CD4-positive, alpha-beta T cell treated with Interleukin-6 for 4 hours (primary cell): ENCODE results near the gene TK1.

Experiments
- DNase-seq: peaks from one replicate; pipeline ENCODE4 v3.0.0-alpha.2; 2020; ENCODE audit warnings: mixed read lengths

The TK1 gene

DNA sequence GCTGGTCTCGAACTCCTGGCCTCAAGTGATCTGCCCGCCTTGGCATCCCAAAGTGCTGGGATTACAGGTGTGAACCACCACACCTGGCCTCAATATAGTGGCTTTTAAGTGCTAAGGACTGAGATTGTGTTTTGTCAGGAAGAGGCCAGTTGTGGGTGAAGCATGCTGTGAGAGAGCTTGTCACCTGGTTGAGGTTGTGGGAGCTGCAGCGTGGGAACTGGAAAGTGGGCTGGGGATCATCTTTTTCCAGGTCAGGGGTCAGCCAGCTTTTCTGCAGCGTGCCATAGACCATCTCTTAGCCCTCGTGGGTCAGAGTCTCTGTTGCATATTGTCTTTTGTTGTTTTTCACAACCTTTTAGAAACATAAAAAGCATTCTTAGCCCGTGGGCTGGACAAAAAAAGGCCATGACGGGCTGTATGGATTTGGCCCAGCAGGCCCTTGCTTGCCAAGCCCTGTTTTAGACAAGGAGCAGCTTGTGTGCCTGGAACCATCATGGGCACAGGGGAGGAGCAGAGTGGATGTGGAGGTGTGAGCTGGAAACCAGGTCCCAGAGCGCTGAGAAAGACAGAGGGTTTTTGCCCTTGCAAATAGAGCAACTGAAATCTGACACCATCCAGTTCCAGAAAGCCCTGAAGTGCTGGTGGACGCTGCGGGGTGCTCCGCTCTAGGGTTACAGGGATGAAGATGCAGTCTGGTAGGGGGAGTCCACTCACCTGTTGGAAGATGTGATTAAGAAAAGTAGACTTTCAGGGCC lies 32.7 kb upstream of the TK1 start:
- DNase-seq: no peak

GRCh38 chr17:78214706-78215061 lies 27.8 kb upstream of the TK1 start:
- no peak for DNase-seq

DNA sequence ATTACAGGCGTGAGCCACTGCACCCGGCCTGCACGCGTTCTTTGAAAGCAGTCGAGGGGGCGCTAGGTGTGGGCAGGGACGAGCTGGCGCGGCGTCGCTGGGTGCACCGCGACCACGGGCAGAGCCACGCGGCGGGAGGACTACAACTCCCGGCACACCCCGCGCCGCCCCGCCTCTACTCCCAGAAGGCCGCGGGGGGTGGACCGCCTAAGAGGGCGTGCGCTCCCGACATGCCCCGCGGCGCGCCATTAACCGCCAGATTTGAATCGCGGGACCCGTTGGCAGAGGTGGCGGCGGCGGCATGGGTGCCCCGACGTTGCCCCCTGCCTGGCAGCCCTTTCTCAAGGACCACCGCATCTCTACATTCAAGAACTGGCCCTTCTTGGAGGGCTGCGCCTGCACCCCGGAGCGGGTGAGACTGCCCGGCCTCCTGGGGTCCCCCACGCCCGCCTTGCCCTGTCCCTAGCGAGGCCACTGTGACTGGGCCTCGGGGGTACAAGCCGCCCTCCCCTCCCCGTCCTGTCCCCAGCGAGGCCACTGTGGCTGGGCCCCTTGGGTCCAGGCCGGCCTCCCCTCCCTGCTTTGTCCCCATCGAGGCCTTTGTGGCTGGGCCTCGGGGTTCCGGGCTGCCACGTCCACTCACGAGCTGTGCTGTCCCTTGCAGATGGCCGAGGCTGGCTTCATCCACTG lies 27.3 kb upstream of the TK1 start, which contains the start of gene BIRC5:
TSS of gene BIRC5 (plus strand) at position 238 of the 690 bp plus-strand sequence. CDS start at position 302, 64 bp downstream.
- peak; percentile 92 for DNase-seq

DNA sequence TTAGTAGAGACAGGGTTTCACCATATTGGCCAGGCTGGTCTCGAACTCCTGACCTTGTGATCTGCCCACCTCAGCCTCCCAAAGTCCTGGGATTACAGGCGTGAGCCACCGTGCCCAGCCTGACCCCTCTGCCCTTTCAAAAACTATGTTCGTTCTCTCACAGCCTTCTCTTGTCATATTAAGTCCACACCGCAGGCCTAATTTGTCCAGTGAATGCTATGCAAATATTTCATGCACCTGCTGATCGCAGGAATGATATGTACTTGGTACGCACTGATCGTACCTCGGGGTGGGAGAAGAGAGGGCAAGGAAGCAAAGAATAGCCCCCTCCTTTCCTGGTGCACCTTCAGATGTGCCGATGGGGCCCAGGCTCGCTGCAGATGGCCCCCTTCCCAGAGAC lies 24.2 kb upstream of the TK1 start:
- no peak for DNase-seq

GRCh38 chr17:78210111-78210510 lies 23.3 kb upstream of the TK1 start:
- no peak for DNase-seq

- no peak for DNase-seq
These were observed 21.6 kb upstream of the TK1 start for GRCh38 chr17:78208486-78208885.

- DNase-seq: no peak
These were observed 19.4 kb upstream of the TK1 start for GRCh38 chr17:78206298-78206697.

DNA sequence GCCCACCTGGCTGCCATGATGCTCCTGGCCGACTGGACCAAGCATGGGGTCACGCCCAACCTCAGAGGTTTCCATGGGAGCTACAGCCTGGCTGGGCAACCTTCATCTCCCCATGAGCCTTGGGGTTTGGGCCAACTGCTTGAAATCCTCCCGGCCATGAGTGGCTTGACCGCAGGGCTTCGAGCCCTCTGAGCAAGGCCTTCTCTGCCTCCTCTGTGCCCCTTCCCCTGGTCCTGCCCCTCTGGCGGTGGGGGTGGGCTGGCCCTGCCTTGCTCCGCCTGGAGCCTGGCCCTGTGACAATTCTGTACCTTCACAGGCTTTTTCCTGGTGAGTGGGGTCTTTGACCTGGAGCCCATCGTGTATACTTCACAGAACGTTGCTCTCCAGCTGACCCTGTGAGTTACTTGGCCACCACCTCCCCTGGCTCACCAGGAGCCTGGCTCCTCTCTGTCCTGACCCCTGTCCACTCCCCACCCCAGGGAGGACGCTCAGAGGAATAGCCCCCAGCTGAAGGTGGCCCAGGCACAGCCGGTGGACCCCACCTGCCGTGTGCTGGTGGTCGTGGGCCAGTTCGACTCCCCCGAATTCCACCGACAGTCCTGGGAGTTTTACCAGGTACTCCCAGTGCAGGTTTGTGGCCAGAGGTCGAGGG lies 18.4 kb upstream of the TK1 start:
- DNase-seq: no peak

- DNase-seq: no peak
These were observed 17.7 kb upstream of the TK1 start for GRCh38 chr17:78204387-78205123.

GRCh38 chr17:78202666-78203065 lies 15.8 kb upstream of the TK1 start:
- no peak for DNase-seq

DNA sequence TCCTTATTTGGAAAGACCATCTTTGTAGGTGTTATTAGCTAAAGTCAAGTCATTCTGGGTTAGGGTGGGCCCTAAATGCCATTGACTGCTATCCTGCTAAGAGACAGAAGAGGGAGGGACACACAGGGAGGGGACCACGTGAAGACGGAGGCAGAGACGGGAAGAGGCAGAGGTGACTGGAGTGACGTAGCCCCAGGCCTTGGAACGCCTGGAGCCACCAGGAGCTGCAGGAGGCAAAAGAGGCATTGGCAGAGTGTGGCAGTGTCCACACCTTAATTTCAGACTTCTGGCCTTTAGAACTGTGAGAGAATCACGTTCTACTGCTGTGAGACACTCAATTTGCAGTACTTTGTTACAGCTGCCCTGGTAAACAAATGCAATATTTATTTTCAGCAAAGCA lies 13.6 kb upstream of the TK1 start:
- DNase-seq: no peak

GRCh38 chr17:78197147-78197832 lies 10.4 kb upstream of the TK1 start:
- DNase-seq: no peak

- DNase-seq: no peak
These were observed 9.9 kb upstream of the TK1 start for GRCh38 chr17:78196716-78197115.

GRCh38 chr17:78185981-78186691 lies 716 bp downstream of the TK1 start:
- no peak for DNase-seq

DNA sequence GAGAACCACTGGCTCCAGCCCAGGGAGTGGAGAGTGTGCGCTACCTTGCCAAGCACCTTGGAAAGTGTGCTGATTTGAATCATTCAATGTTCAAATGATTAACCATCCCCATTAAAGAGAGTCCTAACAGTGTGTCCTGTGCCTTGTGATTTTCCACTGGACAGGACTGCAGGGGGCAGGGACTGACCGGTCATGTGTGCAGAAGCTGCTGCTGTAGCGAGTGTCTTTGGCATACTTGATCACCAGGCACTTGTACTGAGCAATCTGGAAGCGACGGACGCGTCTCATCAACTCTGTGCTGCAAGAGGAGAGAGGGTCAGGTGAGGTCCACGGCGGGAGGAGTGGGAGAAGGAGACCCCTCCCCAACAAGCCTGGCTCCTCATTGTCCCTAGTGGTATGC lies 2.0 kb downstream of the TK1 start:
- DNase-seq: no peak

DNA sequence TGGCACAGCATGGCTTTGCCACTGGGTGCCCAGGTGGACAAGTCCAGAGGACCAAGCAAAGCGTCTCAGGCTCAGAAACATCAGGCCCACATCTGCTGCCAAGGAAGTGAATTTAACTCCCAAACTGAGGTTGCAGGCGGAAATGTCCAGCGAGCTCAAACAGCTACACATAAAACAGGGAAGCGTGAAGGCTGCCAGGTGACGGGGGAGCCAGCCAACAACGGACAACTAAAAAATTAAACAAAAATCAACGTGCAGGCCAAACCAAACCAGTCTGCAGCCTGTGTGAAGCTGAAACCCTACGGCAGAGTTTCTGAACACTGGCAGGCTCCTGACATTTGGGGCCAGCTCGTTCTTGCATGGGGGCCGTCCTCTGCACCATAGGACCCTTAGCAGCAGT lies 2.5 kb downstream of the TK1 start:
- DNase-seq: no peak

DNA sequence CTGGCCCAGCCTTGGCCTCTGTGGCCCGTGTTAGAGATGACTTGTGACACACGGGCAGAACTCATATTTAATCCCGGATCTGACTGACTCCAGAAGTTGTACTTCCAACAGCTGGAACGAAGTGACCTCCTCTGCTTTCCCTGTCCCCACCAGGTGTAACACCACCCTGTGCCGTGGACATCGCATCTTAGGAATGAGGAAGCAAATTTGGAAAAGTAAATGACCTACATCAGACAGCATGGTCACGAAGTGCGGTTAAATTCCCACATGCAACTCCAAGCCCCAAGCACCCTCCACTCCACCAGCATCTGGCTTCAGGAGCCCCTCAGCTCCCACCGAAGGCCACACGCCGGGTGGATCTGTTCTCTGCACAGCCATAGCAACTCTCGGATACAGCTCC lies 2.9 kb downstream of the TK1 start:
- DNase-seq: no peak

DNA sequence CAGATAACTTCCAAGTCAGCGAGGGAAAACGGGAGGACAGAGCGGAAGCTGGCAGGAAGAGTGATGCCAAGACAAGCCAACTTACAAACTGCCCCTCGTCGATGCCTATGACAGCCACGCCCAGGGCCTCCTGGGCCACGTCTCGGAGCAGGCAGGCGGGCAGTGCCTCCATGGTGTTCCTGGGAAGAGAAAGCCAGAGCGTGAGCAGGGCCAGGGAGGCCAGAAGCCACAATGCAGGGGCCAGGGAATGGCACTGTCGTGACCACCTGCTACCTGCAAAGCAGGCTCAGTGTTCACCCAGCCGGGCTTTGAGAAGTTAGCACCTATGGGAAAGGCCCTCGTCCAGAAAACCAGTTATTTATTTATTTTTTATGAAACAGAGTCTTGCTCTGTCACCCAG lies 4.3 kb downstream of the TK1 start:
- DNase-seq: no peak

DNA sequence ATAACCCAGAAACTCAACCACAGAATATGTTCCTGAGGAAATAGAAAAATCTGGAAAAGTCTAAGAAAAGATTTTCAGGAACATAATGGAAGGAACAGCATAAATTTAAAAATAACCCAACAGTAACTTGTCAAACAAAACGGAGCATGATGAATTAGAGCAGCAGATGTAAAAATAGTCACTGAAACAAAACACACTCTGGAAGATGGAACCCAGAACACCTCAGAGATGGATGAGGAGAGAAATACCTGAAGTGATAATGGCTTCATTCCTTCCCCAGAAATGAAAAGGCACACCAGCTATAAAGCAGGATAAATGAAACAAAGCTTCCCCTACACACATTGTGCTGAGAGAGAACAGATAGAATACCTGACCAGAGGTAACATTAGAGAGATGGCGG lies 6.3 kb downstream of the TK1 start:
- no peak for DNase-seq

DNA sequence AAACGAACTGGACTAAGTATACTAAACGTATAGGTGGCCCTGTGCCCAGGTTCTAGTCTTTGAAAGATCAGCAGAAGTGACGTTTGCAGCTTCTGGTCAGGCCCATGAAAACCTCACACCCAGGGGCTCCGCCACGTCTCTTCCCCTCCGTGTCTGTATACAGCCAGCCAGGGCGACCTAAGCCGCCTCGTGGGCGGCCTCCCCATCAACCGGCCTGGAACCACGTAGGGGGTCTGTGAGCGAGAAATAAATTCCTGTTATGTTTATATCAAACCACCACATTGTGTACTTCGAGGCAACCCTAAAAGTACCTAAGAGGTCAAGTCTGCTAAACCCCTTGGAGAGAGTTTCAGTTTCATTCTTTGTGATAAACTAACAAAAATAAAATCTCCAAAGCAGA lies 6.8 kb downstream of the TK1 start:
- DNase-seq: no peak

DNA sequence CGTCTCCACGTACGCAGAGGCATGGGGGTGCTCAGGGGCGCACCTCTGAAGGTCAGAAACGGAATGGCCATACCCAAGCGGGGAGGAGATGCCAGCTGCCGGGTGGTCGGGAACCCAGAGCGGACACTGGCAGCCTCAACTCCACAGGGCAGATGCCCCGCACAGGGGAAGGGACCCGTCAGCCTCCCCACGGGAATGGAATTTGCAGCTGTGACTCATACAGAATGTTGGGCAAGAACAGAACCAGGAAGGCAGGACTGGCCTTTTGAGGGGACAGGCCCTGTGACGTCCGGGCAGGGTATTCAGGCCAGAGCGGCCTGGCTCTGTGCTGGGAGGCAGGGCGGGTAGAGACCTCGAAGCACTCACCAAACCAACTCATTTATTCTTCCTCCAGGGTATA lies 7.5 kb downstream of the TK1 start:
- DNase-seq: no peak

DNA sequence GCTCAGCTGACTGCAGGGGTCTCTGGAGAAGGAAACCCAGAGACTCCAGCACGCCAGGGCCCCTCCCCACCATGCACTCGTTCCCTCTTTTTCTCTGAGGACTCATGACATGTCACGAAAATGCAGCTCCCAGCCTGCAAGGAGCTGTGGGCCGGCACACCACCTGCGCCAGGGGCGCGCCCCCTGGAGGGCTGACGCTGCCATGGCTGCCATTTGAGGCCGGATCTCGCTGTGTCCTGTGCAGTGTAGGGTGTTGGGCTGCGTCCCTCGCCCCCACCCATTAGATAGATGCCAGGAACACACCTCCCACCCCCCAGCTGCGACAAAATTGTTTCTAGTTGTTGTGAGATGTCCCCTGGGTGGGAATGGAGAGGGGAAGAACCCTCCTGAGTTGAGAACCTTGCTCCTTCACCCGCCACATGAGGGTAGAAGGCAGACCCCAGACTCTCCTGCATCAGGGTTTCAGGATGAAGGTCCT lies 10.3 kb downstream of the TK1 start:
- DNase-seq: peak; percentile 84
